ENCODE data around the gene ALKAL2. TPM values are rescaled to one million over a fixed set of nuclear protein-coding genes. Genes with fewer than 3 reads are reported as not detected.
A peak's percentile ranks its signal among the peaks of the same experiment; 100 is the strongest.

Gene ALKAL2
- total and polyA plus RNA-seq, 2 of the 13 experiments (the other 11 are each of a cell fraction or from before 2014, with no cell fraction given), result 0.22 to 1.7 TPM

- TF ChIP-seq RFXAP (CRISPR knock-in tag; IDR thresholded peaks at IDR 0.05; ENCODE audit: borderline replicate concordance) (no peak), ZNF460 (CRISPR knock-in tag; IDR thresholded peaks at IDR 0.05; ENCODE audit: borderline replicate concordance) (no peak), CENPT (CRISPR knock-in tag; IDR thresholded peaks at IDR 0.05; ENCODE audit: low read depth) (no peak; the same call in 1 of the 2 replicates), HMGXB3 (CRISPR knock-in tag; IDR thresholded peaks at IDR 0.05; ENCODE audit: borderline replicate concordance) (0 out of 2 replicates have a peak, but pooled peaks have one; percentile 9), PRDM4 (CRISPR knock-in tag; IDR thresholded peaks at IDR 0.05; ENCODE audit: borderline replicate concordance) (0 out of 2 replicates have a peak, but pooled peaks have one; percentile 27), MED13 (CRISPR knock-in tag; IDR thresholded peaks at IDR 0.05) (0 out of 2 replicates have a peak, but pooled peaks have one; percentile 28), ZNF652 (CRISPR knock-in tag; IDR thresholded peaks at IDR 0.05; ENCODE audit: borderline replicate concordance, low read depth) (no peak), ARNTL (CRISPR knock-in tag; IDR thresholded peaks at IDR 0.05) (no peak; the same call in 1 of the 2 replicates), ZNF709 (CRISPR knock-in tag; IDR thresholded peaks at IDR 0.05) (peak; percentile 51), GLI4 (CRISPR knock-in tag; IDR thresholded peaks at IDR 0.05; ENCODE audit: borderline replicate concordance) (peak; percentile 71; the same call in 1 of the 2 replicates), ZNF276 (CRISPR knock-in tag; IDR thresholded peaks at IDR 0.05; ENCODE audit: low read depth) (no peak), HNRNPLL (IDR thresholded peaks at IDR 0.05; ENCODE audit: low read depth, low read length, poor library complexity, severe bottlenecking) (peak; percentile 94), SIN3A (IDR thresholded peaks at IDR 0.05; ENCODE audit: borderline replicate concordance, low read depth, low read length) (peak; percentile 69; the same call in 1 of the 2 replicates), MAFF (IDR thresholded peaks at IDR 0.05; ENCODE audit: low read depth, low read length) (no peak), PHF8 (CRISPR knock-in tag; IDR thresholded peaks at IDR 0.05) (peak; percentile 97), SATB2 (CRISPR knock-in tag; IDR thresholded peaks at IDR 0.05) (no peak), ZNF891 (CRISPR knock-in tag; IDR thresholded peaks at IDR 0.05) (peak; percentile 97), ZNF839 (CRISPR knock-in tag; IDR thresholded peaks at IDR 0.05; ENCODE audit: borderline replicate concordance) (peak; percentile 64; the same call in 1 of the 2 replicates), ZSCAN12 (CRISPR knock-in tag; IDR thresholded peaks at IDR 0.05) (no peak)
These were observed 23.1 kb downstream of the ALKAL2 start, which contains the start of gene ACP1 (continued) for GRCh38 chr2:264493-265468.

All from HepG2 (cell line).